Activated T-cell treated with anti-CD3 and anti-CD28 coated beads for 4 hours (primary cell): ENCODE measurements around the gene HEPHL1.

ENCODE experiments used
- DNase-seq: peaks from one replicate; pipeline ENCODE4 v3.0.0-alpha.2; 2020

The HEPHL1 gene

GRCh38 chr11:94132152-94132558 lies 111.0 kb downstream of the HEPHL1 start:
- DNase-seq: no peak

GRCh38 chr11:94132823-94133408 lies 111.8 kb downstream of the HEPHL1 start:
- DNase-seq: no peak

- DNase-seq: no peak
Measured at GRCh38 chr11:94133752-94134151, 112.6 kb downstream of the HEPHL1 start.

GRCh38 chr11:94134651-94135512 lies 113.7 kb downstream of the HEPHL1 start:
- no peak for DNase-seq

GRCh38 chr11:94139416-94139815 lies 118.3 kb downstream of the HEPHL1 start:
- no peak for DNase-seq

GRCh38 chr11:94140154-94140655 lies 119.1 kb downstream of the HEPHL1 start:
- no peak for DNase-seq

GRCh38 chr11:94141511-94142307 lies 120.6 kb downstream of the HEPHL1 start:
- DNase-seq: no peak

- no peak for DNase-seq
Measured at GRCh38 chr11:94142308-94143281, 121.4 kb downstream of the HEPHL1 start.

- DNase-seq: no peak
Measured at GRCh38 chr11:94144216-94144615, 123.1 kb downstream of the HEPHL1 start.

- no peak for DNase-seq
Measured at GRCh38 chr11:94144664-94145063, 123.5 kb downstream of the HEPHL1 start.

GRCh38 chr11:94145431-94145830 lies 124.3 kb downstream of the HEPHL1 start:
- DNase-seq: no peak

- DNase-seq: no peak
Measured at GRCh38 chr11:94145916-94146315, 124.8 kb downstream of the HEPHL1 start.

- no peak for DNase-seq
Measured at GRCh38 chr11:94147433-94147845, 126.3 kb downstream of the HEPHL1 start.

- no peak for DNase-seq
Measured at GRCh38 chr11:94148189-94148588, 127.0 kb downstream of the HEPHL1 start.

- no peak for DNase-seq
Measured at GRCh38 chr11:94149431-94150017, 128.4 kb downstream of the HEPHL1 start.

- DNase-seq: no peak
Measured at GRCh38 chr11:94150056-94150455, 128.9 kb downstream of the HEPHL1 start.

GRCh38 chr11:94150704-94151685 lies 129.8 kb downstream of the HEPHL1 start:
- DNase-seq: no peak

- no peak for DNase-seq
Measured at GRCh38 chr11:94151903-94152677, 130.9 kb downstream of the HEPHL1 start.

GRCh38 chr11:94152678-94153065 lies 131.5 kb downstream of the HEPHL1 start:
- no peak for DNase-seq

- no peak for DNase-seq
Measured at GRCh38 chr11:94153320-94153719, 132.2 kb downstream of the HEPHL1 start.
